Smooth muscle cell (in vitro differentiated cells): ENCODE measurements around the gene ADGRG6. TPM values are rescaled to one million over a fixed set of nuclear protein-coding genes. Genes with fewer than 3 reads are reported as not detected.

Experiments
- DNase-seq: peaks from one replicate; lab custom pipeline; 2025; ENCODE audit not compliant: unreplicated experiment; lab: John Stamatoyannopoulos, UW
- H2AFZ ChIP-seq: fragments of 200-600 bp; sonication (generic); 2 replicates; pipeline ENCODE4 v1.6.0; 2016; ENCODE audit warnings: antibody characterized with exemption, low read depth, mild to moderate bottlenecking
- H3F3A ChIP-seq: fragments of 200-600 bp; sonication (generic); 2 replicates; pipeline ENCODE4 v1.6.0; 2017; ENCODE audit warnings: antibody characterized with exemption, low read depth
- H3K27ac ChIP-seq: fragments of 200-600 bp; sonication (generic); 2 replicates; pipeline ENCODE4 v1.5.1; 2016; ENCODE audit warnings: low read depth, mild to moderate bottlenecking
- H3K27me3 ChIP-seq: fragments of 200-600 bp; sonication (generic); 2 replicates; pipeline ENCODE4 v1.6.1; 2016; ENCODE audit warnings: low read depth, mild to moderate bottlenecking
- H3K36me3 ChIP-seq: fragments of 200-600 bp; sonication (generic); 2 replicates; pipeline ENCODE4 v1.5.1; 2016; ENCODE audit warnings: low read depth
- H3K4me1 ChIP-seq: fragments of 200-600 bp; sonication (generic); 2 replicates; pipeline ENCODE4 v1.5.1; 2016; ENCODE audit warnings: low read depth
- H3K4me2 ChIP-seq: fragments of 200-600 bp; sonication (generic); 2 replicates; pipeline ENCODE4 v1.6.0; 2016; ENCODE audit warnings: mild to moderate bottlenecking
- H3K4me3 ChIP-seq: fragments of 200-600 bp; sonication (generic); 2 replicates; pipeline ENCODE4 v1.5.1; 2016; ENCODE audit warnings: mild to moderate bottlenecking
- H3K79me2 ChIP-seq: fragments of 200-600 bp; sonication (generic); 2 replicates; pipeline ENCODE4 v1.6.0; 2016; ENCODE audit warnings: low read depth, mild to moderate bottlenecking
- H3K9ac ChIP-seq: fragments of 200-600 bp; sonication (generic); 2 replicates; pipeline ENCODE4 v1.6.0; 2016; ENCODE audit warnings: low read depth
- H3K9me3 ChIP-seq: fragments of 200-600 bp; sonication (generic); replicated peaks from 2 replicates; pipeline ENCODE4 v1.5.1; 2016; ENCODE audit warnings: low read depth
- H4K20me1 ChIP-seq: fragments of 200-600 bp; sonication (generic); 2 replicates; pipeline ENCODE4 v1.6.0; 2016; ENCODE audit warnings: low read depth
- WGBS: methylation state at CpG from one replicate; pipeline ENCODE4 v1.1.7; 2016; ENCODE audit warnings: low lambda C conversion rate; 5-methylcytosine and 5-hydroxymethylcytosine counted together
- polyA plus RNA-seq: library from polyadenylated mRNA; unstranded; fragments of >200 nt; fragmentation: Nextera tagmentation; extraction: Ambion mirVana; gene quantifications from 2 replicates; pipeline ENCODE4 v1.2.1, GENCODE V29; 2016
- total RNA-seq: library from RNA; depleted of rRNA; stranded (reverse); fragments of >200 nt; gene quantifications from 2 replicates; pipeline ENCODE4 v1.2.3, GENCODE V29; 2014
- TF ChIP-seq, protein P1 (sequence below): fragments of 200-600 bp; sonication (generic); IDR thresholded peaks from 2 replicates; pipeline ENCODE4 v1.5.1; 2017; ENCODE audit warnings: borderline replicate concordance, mild to moderate bottlenecking, antibody characterized with exemption; ENCODE audit not compliant: insufficient read depth, poor library complexity, severe bottlenecking

The ADGRG6 gene
- total and polyA plus RNA-seq, 2 experiments from 2014 or later: 0.77 to 14.2 TPM

DNA sequence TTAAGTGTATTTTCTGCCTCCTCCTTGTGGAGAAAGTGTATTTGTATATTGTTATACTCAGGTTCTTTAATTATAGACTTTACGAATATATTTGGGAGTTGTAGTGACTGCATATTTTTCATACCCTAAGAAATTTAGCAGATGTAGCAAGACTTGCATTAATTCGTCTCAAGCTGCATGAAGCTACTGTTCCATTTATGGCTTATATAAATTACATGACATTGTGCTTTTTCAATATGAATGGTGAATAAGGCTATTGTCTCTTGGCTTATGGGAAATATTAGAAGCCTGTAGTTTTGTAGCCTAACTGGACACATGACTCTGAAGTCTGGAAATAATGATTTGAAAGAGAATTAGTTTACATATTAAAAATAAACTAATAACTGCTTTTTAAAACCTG is 2.4 kb downstream of the ADGRG6 start:
- no peaks in the 10 kb centered on the region for H4K20me1 ChIP-seq
- no peaks in the 10 kb centered on the region for H3K4me1 ChIP-seq
- no peak overlapping the region for H3K27ac ChIP-seq
- H3K4me2 ChIP-seq: no peak overlapping the region
- H3F3A ChIP-seq: no peaks in the 10 kb centered on the region
- WGBS: 90% methylated on average over 2 of the region's 2 CpGs
- H3K9me3 ChIP-seq: no peaks in the 10 kb centered on the region
- no peaks in the 10 kb centered on the region for H3K36me3 ChIP-seq
- TF ChIP-seq, protein P1, sequence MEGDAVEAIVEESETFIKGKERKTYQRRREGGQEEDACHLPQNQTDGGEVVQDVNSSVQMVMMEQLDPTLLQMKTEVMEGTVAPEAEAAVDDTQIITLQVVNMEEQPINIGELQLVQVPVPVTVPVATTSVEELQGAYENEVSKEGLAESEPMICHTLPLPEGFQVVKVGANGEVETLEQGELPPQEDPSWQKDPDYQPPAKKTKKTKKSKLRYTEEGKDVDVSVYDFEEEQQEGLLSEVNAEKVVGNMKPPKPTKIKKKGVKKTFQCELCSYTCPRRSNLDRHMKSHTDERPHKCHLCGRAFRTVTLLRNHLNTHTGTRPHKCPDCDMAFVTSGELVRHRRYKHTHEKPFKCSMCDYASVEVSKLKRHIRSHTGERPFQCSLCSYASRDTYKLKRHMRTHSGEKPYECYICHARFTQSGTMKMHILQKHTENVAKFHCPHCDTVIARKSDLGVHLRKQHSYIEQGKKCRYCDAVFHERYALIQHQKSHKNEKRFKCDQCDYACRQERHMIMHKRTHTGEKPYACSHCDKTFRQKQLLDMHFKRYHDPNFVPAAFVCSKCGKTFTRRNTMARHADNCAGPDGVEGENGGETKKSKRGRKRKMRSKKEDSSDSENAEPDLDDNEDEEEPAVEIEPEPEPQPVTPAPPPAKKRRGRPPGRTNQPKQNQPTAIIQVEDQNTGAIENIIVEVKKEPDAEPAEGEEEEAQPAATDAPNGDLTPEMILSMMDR: no peak
- no peak overlapping the region for H2AFZ ChIP-seq
- no peaks in the 10 kb centered on the region for H3K79me2 ChIP-seq
- no peak overlapping the region for H3K9ac ChIP-seq
- peaks cover 6% of the 10 kb centered on the region for H3K27me3 ChIP-seq
- DNase-seq: no peak
- H3K4me3 ChIP-seq: peak overlapping the region; percentile 76

DNA sequence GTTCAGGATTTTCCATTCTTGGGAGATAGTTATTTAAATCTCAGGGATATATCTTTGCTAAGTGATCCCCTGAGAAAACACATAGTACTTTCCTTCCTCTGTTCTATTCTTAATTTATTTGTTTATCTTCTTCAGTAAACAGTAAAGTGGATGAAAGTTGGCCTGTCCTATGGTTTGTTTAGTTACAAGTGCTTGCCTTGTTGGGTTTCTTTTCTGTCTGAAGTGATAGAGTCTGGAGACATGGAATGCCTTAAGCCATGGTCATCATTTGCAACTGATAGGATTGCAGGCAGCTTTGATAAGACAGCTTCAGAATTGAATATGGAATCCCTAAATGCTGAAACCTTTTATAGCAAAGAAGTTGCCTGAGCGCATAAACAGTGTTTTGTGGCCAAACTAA is 4.9 kb downstream of the ADGRG6 start:
- H3K27me3 ChIP-seq: peaks cover 6% of the 10 kb centered on the region
- H3K9ac ChIP-seq: no peak overlapping the region
- TF ChIP-seq, protein P1: no peak
- no peak overlapping the region for H3K4me3 ChIP-seq
- no peaks in the 10 kb centered on the region for H4K20me1 ChIP-seq
- no peaks in the 10 kb centered on the region for H3K9me3 ChIP-seq
- no peak overlapping the region for H2AFZ ChIP-seq
- no peaks in the 10 kb centered on the region for H3K4me1 ChIP-seq
- H3K79me2 ChIP-seq: no peaks in the 10 kb centered on the region
- 45% methylated on average over 1 of the region's 1 CpG for WGBS
- no peaks in the 10 kb centered on the region for H3F3A ChIP-seq
- no peak for DNase-seq
- no peak overlapping the region for H3K4me2 ChIP-seq
- H3K36me3 ChIP-seq: no peaks in the 10 kb centered on the region
- no peak overlapping the region for H3K27ac ChIP-seq

DNA sequence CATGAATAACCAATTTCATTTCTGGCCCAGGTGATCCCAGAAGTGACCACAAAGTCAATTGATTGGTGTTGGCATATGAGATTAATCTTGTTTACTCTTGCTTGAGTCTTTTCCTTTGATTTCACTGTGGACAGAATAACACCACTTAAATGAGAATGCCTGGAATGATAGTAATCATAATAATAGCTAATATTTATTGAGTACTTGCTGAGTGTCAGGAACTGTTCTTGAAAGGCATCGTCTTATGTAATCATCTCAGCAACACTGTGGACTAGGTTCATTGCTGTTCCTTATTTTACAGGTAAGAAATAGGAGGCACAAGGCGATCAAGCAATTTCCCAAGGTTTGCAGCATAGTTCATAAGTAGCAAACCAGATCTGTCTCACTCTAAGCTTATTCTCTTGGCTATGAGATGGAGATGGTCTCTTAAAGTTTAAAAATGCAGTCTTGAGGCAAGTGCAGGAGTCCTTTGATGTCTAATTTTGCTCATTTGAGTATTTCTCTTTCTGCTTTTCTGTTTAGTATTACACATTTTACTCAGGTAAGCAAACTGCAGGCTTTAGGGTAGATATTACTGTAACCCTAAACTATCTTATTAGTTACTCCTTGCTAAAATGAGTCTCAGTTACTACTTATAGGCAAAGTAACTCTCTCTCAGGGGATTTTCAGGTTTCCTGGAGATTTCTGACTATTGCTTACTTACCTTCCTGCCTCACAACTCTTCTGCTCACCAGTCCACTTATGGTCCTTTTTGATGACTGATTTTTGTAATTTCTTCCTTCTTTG is 6.3 kb downstream of the ADGRG6 start:
- no peaks in the 10 kb centered on the region for H3K79me2 ChIP-seq
- H3K9ac ChIP-seq: no peak overlapping the region
- no peaks in the 10 kb centered on the region for H3K9me3 ChIP-seq
- WGBS: 84% methylated on average over 2 of the region's 2 CpGs
- no peaks in the 10 kb centered on the region for H3F3A ChIP-seq
- H2AFZ ChIP-seq: no peak overlapping the region
- no peak overlapping the region for H3K4me3 ChIP-seq
- no peak for DNase-seq
- TF ChIP-seq, protein P1: no peak
- no peak overlapping the region for H3K27ac ChIP-seq
- H4K20me1 ChIP-seq: no peaks in the 10 kb centered on the region
- H3K36me3 ChIP-seq: no peaks in the 10 kb centered on the region
- no peaks in the 10 kb centered on the region for H3K4me1 ChIP-seq
- no peak overlapping the region for H3K4me2 ChIP-seq
- H3K27me3 ChIP-seq: no peaks in the 10 kb centered on the region

DNA sequence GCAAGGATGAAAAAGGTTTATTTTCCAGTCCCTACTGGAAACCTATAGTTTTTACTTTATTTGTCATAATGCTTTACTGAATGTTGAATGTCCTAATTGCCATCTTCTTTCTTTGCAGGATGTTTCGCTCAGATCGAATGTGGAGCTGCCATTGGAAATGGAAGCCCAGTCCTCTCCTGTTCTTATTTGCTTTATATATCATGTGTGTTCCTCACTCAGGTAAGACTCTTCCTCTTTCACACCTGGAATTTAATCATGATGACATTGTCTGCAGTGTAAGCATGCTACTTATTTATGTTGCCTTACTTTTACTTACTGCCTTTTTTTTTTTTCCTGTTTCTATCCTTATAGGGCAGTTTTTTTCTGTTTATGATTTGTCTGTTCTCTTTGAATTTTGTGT is 7.6 kb downstream of the ADGRG6 start:
- Histone ChIP-seq H3K4me1 (no peaks in the 10 kb centered on the region), H2AFZ (no peak overlapping the region), H3F3A (no peaks in the 10 kb centered on the region), H3K9ac (no peak overlapping the region), H3K27me3 (no peaks in the 10 kb centered on the region), H3K79me2 (no peaks in the 10 kb centered on the region), H4K20me1 (no peaks in the 10 kb centered on the region), H3K9me3 (no peaks in the 10 kb centered on the region), H3K36me3 (no peaks in the 10 kb centered on the region), H3K4me3 (no peak overlapping the region), H3K4me2 (no peak overlapping the region), H3K27ac (no peak overlapping the region)
- TF ChIP-seq, protein P1: no peak
- no peak for DNase-seq
- WGBS: 97% methylated on average over 2 of the region's 2 CpGs
